ENCODE results near the gene SLC28A1.
"Not testable (repeated sequence)": the region's sequence is repeated elsewhere in the genome, so short reads cannot be mapped to it uniquely, and the experiment has no call there.

The SLC28A1 gene

DNA sequence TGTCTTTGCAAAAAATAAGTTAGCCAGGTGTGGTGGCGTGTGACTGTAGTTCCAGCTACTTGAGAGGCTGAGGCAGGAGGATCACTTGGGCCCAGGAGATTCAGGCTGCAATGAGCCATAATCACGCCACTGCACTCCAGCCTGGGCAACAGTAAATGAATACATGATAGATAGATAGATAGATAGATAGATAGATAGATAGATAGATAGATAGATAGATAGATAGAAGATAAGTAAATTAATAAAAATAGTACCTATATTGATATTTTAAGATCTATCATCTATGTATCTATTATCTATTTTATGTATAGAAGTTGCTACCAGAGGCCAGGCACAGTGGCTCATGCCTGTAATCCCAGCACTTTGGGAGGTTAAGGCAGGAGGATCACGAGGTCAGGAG is 6.8 kb upstream of the SLC28A1 start:
- H3K4me3 ChIP-seq (ENCODE audit: low read length); H3K4me1 ChIP-seq (ENCODE audit: insufficient read depth, low read length); H3K27me3 ChIP-seq (ENCODE audit: insufficient read depth, low read length); H3K9ac ChIP-seq (ENCODE audit: low read depth, low read length); H3K36me3 ChIP-seq (ENCODE audit: insufficient read depth, low read depth, low read length); H3K9me3 ChIP-seq (ENCODE audit: insufficient read depth, low read depth, low read length); H3K27ac ChIP-seq (ENCODE audit: low read length): not testable (repeated sequence)

DNA sequence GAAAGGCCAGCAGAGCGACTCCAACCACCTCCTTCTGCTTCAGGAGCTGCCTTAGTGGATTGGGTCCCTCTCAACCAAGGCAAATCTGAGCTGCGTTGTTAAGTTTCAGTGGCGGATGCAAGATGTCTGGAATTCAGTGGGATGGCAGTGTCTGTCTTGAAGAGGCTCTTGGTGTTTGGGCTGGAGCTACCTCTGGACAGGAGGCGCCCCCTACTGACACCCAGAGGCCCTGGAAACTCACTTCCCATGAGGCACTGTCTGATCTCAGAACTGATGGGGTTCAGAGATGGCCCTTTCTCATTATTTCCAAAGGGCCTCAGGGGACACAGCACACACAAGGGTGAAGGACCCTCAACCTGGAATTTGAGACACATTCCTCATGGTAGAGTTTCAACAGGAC is 6.0 kb upstream of the SLC28A1 start:
- Histone ChIP-seq H3K27me3 (ENCODE audit: insufficient read depth, low read length) (no peaks in the 10 kb centered on the region), H3K27ac (ENCODE audit: low read length) (no peak overlapping the region), H3K4me1 (ENCODE audit: insufficient read depth, low read length) (no peaks in the 10 kb centered on the region; the same call in 1 of the 2 replicates), H3K4me3 (ENCODE audit: low read length) (no peak overlapping the region), H3K9ac (ENCODE audit: low read depth, low read length) (no peak overlapping the region), H3K36me3 (ENCODE audit: insufficient read depth, low read depth, low read length) (no peaks in the 10 kb centered on the region), H3K9me3 (ENCODE audit: insufficient read depth, low read depth, low read length) (no peaks in the 10 kb centered on the region)

DNA sequence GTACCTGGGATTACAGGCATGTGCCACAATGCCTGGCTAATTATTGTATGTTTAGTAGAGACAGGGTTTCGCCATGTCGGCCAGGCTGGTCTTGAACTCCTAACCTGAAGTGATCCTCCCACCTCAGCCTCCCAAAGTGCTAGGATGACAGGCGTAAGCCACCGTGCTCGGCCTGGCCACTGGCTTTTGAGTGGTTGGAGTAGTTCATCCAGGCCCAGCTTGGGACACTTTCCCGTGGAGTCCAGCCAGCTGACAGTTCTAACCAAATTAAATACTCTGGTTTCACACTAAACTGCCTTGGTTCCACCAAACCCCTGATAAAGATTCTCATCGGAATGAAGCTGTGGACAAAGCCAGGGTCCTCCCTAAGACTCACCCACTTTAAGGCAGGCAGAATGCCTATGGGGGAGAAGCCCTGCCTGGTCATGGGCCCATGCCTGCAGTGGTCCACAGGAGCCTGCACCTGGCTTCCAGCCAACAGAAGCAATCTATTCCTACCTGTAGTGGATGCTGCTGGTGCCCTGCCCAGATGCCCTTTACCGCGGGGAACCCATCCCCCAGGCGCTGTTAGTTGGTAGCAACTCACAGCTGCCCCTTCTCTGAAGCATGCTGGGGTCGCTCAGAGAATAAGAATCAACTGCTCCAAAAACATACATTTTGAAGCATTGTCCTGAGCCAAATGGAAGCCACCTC is 5.2 kb upstream of the SLC28A1 start:
- Histone ChIP-seq H3K9ac (ENCODE audit: low read depth, low read length) (no peak overlapping the region), H3K27me3 (ENCODE audit: insufficient read depth, low read length) (no peaks in the 10 kb centered on the region), H3K36me3 (ENCODE audit: insufficient read depth, low read depth, low read length) (no peaks in the 10 kb centered on the region)

DNA sequence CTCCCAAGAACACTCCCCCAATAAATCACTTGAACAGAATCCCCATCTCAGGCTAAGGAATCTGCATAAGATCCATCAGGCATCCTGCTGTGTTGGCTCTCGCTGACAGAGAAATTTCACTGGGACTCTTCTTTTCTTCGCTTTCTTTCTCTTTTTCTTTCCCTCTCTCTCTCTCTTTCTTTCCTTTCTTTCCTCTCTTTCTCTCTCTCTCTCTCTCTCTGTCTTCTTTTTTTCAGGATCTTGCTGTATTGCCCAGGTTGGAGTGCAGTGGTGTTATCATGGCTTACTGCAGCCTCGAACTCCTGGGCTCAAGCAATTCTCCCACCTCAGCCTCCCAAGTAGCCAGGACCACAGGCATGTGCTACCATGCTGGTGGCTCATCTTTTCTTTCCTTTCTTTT is 4.5 kb upstream of the SLC28A1 start:
- no peak overlapping the region for H3K4me3 ChIP-seq (ENCODE audit: low read length)
- no peaks in the 10 kb centered on the region for H3K36me3 ChIP-seq (ENCODE audit: insufficient read depth, low read depth, low read length)
- H3K9me3 ChIP-seq (ENCODE audit: insufficient read depth, low read depth, low read length), result no peaks in the 10 kb centered on the region
- no peaks in the 10 kb centered on the region; the same call in 1 of the 2 replicates for H3K4me1 ChIP-seq (ENCODE audit: insufficient read depth, low read length)
- H3K27me3 ChIP-seq (ENCODE audit: insufficient read depth, low read length), result no peaks in the 10 kb centered on the region
- no peak overlapping the region for H3K27ac ChIP-seq (ENCODE audit: low read length)
- no peak overlapping the region for H3K9ac ChIP-seq (ENCODE audit: low read depth, low read length)

More for the DNA sequence above, 5.2 kb upstream of the SLC28A1 start:
- H3K9me3 ChIP-seq (ENCODE audit: insufficient read depth, low read depth, low read length), result no peaks in the 10 kb centered on the region
- H3K4me3 ChIP-seq (ENCODE audit: low read length), result no peak overlapping the region
- no peak overlapping the region for H3K27ac ChIP-seq (ENCODE audit: low read length)
- H3K4me1 ChIP-seq (ENCODE audit: insufficient read depth, low read length), result no peaks in the 10 kb centered on the region; the same call in 1 of the 2 replicates

DNA sequence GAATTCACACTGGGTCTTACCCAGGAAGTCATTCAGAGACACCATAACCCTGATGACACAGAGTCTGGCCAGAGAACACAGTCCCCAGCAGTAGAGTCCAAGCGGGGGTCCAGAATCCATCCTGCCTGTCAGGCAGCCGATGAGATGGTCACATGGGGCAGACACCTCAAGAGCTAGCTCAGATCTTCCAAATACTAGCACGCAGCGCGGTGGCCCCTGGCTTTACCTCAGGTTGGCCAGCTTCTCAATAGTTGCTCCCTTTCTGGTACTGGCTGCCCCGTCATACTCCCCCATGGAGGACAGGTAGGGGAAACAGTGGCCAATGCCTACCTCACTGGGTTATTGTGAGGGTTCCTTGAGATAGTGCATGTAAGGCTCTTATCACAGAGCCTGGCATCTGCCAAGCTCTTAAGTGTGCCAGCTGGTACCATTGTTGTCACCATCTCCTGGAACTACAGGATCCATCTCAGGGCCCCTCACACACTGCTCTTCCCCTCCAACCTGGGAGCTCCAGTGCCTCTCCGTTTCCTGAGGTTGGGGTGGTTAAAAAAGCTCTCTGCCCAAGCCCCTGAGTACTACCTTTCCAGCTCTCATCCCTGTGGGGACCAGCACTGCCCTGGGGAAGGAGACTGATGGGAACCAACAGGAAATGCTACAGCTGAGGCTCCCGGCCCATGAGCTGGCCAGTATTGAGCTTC is 3.5 kb upstream of the SLC28A1 start:
- Histone ChIP-seq H3K9ac (ENCODE audit: low read depth, low read length) (no peak overlapping the region), H3K27ac (ENCODE audit: low read length) (no peak overlapping the region), H3K9me3 (ENCODE audit: insufficient read depth, low read depth, low read length) (no peaks in the 10 kb centered on the region), H3K4me1 (ENCODE audit: insufficient read depth, low read length) (no peaks in the 10 kb centered on the region; the same call in 1 of the 2 replicates), H3K27me3 (ENCODE audit: insufficient read depth, low read length) (no peaks in the 10 kb centered on the region), H3K36me3 (ENCODE audit: insufficient read depth, low read depth, low read length) (no peaks in the 10 kb centered on the region), H3K4me3 (ENCODE audit: low read length) (no peak overlapping the region)

DNA sequence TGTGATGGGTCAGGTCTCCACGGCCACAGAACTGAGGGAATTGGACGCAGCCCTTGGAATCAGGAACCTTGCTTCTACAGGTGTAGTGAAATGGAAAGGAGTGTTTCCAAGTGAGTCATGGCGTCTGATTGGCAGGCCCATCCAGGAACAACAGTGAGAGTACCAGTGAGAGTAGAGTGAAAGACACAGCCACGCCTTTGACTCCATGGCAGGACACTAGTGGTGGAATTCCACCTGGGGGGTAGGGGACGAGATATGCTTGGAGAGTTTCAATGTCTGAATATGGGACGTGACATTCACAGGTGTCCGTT is 3.0 kb upstream of the SLC28A1 start:
- Histone ChIP-seq H3K9ac (ENCODE audit: low read depth, low read length) (no peak overlapping the region), H3K27ac (ENCODE audit: low read length) (no peak overlapping the region), H3K36me3 (ENCODE audit: insufficient read depth, low read depth, low read length) (no peaks in the 10 kb centered on the region), H3K4me3 (ENCODE audit: low read length) (no peak overlapping the region), H3K9me3 (ENCODE audit: insufficient read depth, low read depth, low read length) (no peaks in the 10 kb centered on the region), H3K27me3 (ENCODE audit: insufficient read depth, low read length) (no peaks in the 10 kb centered on the region), H3K4me1 (ENCODE audit: insufficient read depth, low read length) (no peaks in the 10 kb centered on the region; the same call in 1 of the 2 replicates)

DNA sequence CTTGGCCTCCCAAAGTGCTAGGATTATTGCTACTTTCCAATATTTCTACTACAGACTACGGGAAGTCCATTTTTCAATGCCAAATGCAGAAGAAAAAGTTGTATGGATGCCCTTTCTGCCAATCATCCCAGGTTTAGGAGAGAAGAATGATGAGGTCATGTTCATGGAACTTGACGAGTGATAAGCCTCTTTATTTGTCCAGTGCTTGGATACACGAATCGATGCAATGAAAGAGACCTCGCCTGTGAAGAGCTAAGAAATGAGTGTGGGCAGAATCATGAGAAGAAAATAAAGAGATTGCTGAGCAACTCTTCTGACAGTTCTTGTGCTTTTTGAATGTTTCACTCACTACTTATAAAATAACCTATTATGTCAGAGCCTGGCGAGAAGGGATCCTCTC is 996 bp upstream of the SLC28A1 start:
- Histone ChIP-seq H3K4me1 (ENCODE audit: insufficient read depth, low read length) (no peaks in the 10 kb centered on the region; the same call in 1 of the 2 replicates), H3K4me3 (ENCODE audit: low read length) (no peak overlapping the region), H3K27ac (ENCODE audit: low read length) (no peak overlapping the region), H3K36me3 (ENCODE audit: insufficient read depth, low read depth, low read length) (no peaks in the 10 kb centered on the region), H3K27me3 (ENCODE audit: insufficient read depth, low read length) (no peaks in the 10 kb centered on the region; the same call in 1 of the 2 replicates), H3K9ac (ENCODE audit: low read depth, low read length) (no peak overlapping the region), H3K9me3 (ENCODE audit: insufficient read depth, low read depth, low read length) (no peaks in the 10 kb centered on the region)

DNA sequence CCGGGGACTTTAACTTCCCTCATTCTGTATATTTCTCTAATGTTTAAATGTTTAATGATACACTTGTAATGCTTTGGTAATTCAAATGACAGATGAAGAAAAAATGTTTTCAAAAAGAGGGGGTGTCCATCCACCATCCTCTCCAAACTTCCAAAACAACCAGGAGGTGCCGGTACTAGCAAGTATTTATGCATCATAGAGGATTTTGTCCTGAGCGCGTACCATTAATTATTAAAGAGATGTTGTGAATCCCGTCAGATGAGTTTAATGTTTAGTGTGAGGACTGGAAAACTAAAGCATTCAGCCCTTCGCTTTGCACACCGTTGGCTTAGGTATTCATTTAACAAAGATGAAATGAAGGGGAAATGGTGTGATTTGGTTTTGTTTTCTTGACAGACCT is 1.3 kb downstream of the SLC28A1 start:
- Histone ChIP-seq H3K9ac (ENCODE audit: low read depth, low read length) (no peak overlapping the region), H3K27me3 (ENCODE audit: insufficient read depth, low read length) (no peaks in the 10 kb centered on the region; the same call in 1 of the 2 replicates), H3K9me3 (ENCODE audit: insufficient read depth, low read depth, low read length) (no peaks in the 10 kb centered on the region), H3K36me3 (ENCODE audit: insufficient read depth, low read depth, low read length) (no peaks in the 10 kb centered on the region), H3K4me1 (ENCODE audit: insufficient read depth, low read length) (no peaks in the 10 kb centered on the region), H3K27ac (ENCODE audit: low read length) (no peak overlapping the region), H3K4me3 (ENCODE audit: low read length) (no peak overlapping the region)

DNA sequence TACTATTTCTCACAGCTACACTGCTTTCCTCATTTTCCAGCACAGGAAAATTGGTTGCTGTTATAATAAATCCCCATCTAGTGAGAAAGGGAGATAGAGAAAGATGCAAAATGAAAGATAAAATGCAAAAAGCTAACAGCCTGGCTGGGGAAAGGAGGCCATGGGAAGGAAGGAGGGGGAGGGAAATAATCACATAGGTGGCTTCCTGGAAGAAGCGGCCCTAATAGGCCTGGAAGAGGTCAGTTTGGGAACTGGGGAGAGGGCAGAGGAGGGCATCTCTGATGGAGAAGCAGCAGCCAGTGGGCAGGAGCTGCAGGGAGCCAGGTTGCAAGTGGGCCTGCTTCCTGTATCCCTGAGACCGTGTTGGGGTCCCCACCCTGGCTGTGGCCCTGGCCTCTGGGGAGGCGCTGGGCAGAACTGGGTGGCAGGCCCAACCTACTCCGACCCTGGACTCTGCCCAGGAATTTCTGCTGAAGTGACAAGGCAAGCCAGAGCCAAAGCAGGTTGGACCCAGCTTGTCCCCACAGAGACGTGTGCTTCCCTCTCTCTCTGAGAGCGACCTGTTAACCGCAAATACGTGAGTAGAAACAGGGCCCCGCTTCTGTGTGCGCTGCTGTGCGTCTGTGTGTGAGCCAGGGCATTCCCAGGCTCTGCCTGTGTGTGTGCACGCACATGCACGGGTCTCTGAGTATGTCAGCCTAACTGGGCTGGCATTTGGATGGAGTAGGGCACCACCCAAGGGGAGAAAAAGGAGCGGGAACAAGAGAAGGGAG is 1.9 kb downstream of the SLC28A1 start:
- H3K9me3 ChIP-seq (ENCODE audit: insufficient read depth, low read depth, low read length), result no peaks in the 10 kb centered on the region
- no peak overlapping the region for H3K9ac ChIP-seq (ENCODE audit: low read depth, low read length)
- H3K4me1 ChIP-seq (ENCODE audit: insufficient read depth, low read length), result no peaks in the 10 kb centered on the region
- no peaks in the 10 kb centered on the region; the same call in 1 of the 2 replicates for H3K27me3 ChIP-seq (ENCODE audit: insufficient read depth, low read length)
- no peak overlapping the region for H3K4me3 ChIP-seq (ENCODE audit: low read length)
- no peaks in the 10 kb centered on the region for H3K36me3 ChIP-seq (ENCODE audit: insufficient read depth, low read depth, low read length)
- no peak overlapping the region for H3K27ac ChIP-seq (ENCODE audit: low read length)

DNA sequence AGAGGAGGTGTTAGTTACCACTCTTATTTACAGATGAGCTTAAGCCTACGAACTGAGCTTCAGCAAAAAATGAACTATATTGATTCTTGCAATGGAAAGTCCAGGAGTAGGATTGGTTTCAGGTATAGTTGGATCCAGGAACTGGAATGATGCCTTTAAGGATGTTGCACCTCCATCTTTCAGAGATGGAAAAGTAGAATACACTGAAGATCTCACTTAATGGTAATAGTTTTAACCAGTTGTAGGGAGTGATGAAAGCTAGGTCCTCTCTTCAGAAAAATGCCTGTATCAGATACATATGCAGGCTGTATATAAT is 2.5 kb downstream of the SLC28A1 start:
- Histone ChIP-seq H3K36me3 (ENCODE audit: insufficient read depth, low read depth, low read length) (no peaks in the 10 kb centered on the region), H3K4me3 (ENCODE audit: low read length) (no peak overlapping the region), H3K4me1 (ENCODE audit: insufficient read depth, low read length) (no peaks in the 10 kb centered on the region), H3K9ac (ENCODE audit: low read depth, low read length) (no peak overlapping the region), H3K27me3 (ENCODE audit: insufficient read depth, low read length) (no peaks in the 10 kb centered on the region; the same call in 1 of the 2 replicates), H3K27ac (ENCODE audit: low read length) (no peak overlapping the region), H3K9me3 (ENCODE audit: insufficient read depth, low read depth, low read length) (no peaks in the 10 kb centered on the region)

DNA sequence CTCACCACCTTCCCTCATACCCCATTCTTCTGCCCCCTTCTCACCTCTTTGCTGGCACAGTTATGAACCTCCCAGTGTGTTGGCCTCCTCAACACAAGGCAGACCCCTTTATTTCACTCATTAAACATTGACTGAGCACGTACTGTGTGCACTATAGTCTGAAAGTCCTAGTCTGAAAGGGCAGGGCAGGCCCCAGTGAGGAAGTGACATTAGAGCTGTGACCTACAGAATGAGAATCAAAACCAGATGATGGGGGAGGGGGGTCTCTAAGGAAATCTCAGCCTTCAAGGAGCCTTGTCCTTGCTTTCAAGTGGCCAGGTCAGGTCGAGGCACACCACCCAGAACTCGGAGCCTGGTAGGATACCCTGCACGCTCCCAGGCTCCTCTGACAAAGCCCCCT is 3.5 kb downstream of the SLC28A1 start:
- H3K4me1 ChIP-seq (ENCODE audit: insufficient read depth, low read length), result no peaks in the 10 kb centered on the region
- H3K4me3 ChIP-seq (ENCODE audit: low read length), result no peak overlapping the region
- no peaks in the 10 kb centered on the region for H3K9me3 ChIP-seq (ENCODE audit: insufficient read depth, low read depth, low read length)
- H3K9ac ChIP-seq (ENCODE audit: low read depth, low read length), result no peak overlapping the region
- no peak overlapping the region for H3K27ac ChIP-seq (ENCODE audit: low read length)
- no peaks in the 10 kb centered on the region; the same call in 1 of the 2 replicates for H3K27me3 ChIP-seq (ENCODE audit: insufficient read depth, low read length)
- H3K36me3 ChIP-seq (ENCODE audit: insufficient read depth, low read depth, low read length), result no peaks in the 10 kb centered on the region

DNA sequence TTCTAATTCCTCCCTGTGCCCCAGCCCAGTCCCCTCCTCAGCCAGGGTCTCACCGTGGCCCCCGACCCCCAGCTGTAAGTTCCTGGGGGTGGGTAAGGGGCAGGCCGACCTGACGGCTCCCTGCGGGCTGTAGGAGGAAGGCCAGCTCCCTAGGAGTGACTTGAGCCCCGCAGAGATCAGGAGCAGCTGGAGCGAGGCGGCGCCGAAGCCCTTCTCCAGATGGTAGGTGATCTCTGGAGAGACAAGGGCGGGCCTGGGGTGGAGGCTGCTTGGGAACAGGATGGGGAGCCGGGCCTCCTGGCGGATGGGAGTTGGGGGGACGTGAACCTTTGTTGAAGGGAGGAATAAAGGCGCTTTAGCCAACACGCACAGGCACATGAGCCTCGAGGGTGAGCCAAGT is 4.2 kb downstream of the SLC28A1 start:
- no peaks in the 10 kb centered on the region; the same call in 1 of the 2 replicates for H3K27me3 ChIP-seq (ENCODE audit: insufficient read depth, low read length)
- H3K9ac ChIP-seq (ENCODE audit: low read depth, low read length), result no peak overlapping the region
- no peaks in the 10 kb centered on the region for H3K36me3 ChIP-seq (ENCODE audit: insufficient read depth, low read depth, low read length)
- no peaks in the 10 kb centered on the region for H3K9me3 ChIP-seq (ENCODE audit: insufficient read depth, low read depth, low read length)
- H3K27ac ChIP-seq (ENCODE audit: low read length), result no peak overlapping the region
- H3K4me1 ChIP-seq (ENCODE audit: insufficient read depth, low read length), result no peaks in the 10 kb centered on the region
- no peak overlapping the region for H3K4me3 ChIP-seq (ENCODE audit: low read length)
